Bronchial epithelial cell (primary cell): ENCODE measurements around the gene MBP. TPM values are rescaled to one million over a fixed set of nuclear protein-coding genes. Genes with fewer than 3 reads are reported as not detected.

Experiments
- DNase-seq: peaks from one replicate; pipeline ENCODE4 v3.0.0-alpha.2; 2010; ENCODE audit warnings: low read depth
- FAIRE-seq: peaks from 2 replicates; lab custom pipeline; 2011; peaks lifted over from hg19 to GRCh38; lab: Jason Lieb, UNC
- H3K27me3 ChIP-seq: 2 replicates; pipeline ENCODE4 v1.5.1; 2011; ENCODE audit warnings: low read length; ENCODE audit not compliant: control insufficient read depth, insufficient read depth
- H3K36me3 ChIP-seq: 2 replicates; pipeline ENCODE4 v1.5.1; 2011; ENCODE audit warnings: low read length; ENCODE audit not compliant: control insufficient read depth, insufficient read depth
- H3K4me3 ChIP-seq: 2 replicates; pipeline ENCODE4 v1.5.1; 2011; ENCODE audit warnings: mild to moderate bottlenecking, low read depth, low read length, control low read depth
- CTCF ChIP-seq: IDR thresholded peaks from 2 replicates; pipeline ENCODE4 v1.5.1; 2011; ENCODE audit warnings: mild to moderate bottlenecking, moderate library complexity, low read length, control low read depth, inconsistent platforms; ENCODE audit not compliant: insufficient read depth, severe bottlenecking
- total RNA-seq: library from RNA; depleted of rRNA; stranded (reverse); fragments of >200 nt; gene quantifications from 2 replicates; pipeline ENCODE4 v1.2.1, GENCODE V29; 2014

Gene MBP
- total RNA-seq, 1 donor from 2014 or later: 26.6 TPM

- no peak for DNase-seq
- peak overlapping the region; percentile 83 for H3K4me3 ChIP-seq
- FAIRE-seq: no peak
- no peak for TF ChIP-seq CTCF
- no peaks in the 10 kb centered on the region for H3K36me3 ChIP-seq
- H3K27me3 ChIP-seq: no peaks in the 10 kb centered on the region
Measured at GRCh38 chr18:77131652-77132368, 773 bp downstream of the MBP start.

- DNase-seq (no peak), FAIRE-seq (no peak)
- H3K36me3 ChIP-seq: no peaks in the 10 kb centered on the region
- no peak for TF ChIP-seq CTCF
- H3K4me3 ChIP-seq: peak overlapping the region; percentile 83
- no peaks in the 10 kb centered on the region for H3K27me3 ChIP-seq
Measured at GRCh38 chr18:77131100-77131651, 1.4 kb downstream of the MBP start.

GRCh38 chr18:77130229-77131099, 2.1 kb downstream of the MBP start:
- Histone ChIP-seq H3K27me3 (no peaks in the 10 kb centered on the region), H3K4me3 (peak overlapping the region; percentile 83), H3K36me3 (no peaks in the 10 kb centered on the region)
- DNase-seq (no peak), FAIRE-seq (no peak)
- TF ChIP-seq CTCF: no peak

- Histone ChIP-seq H3K36me3 (no peaks in the 10 kb centered on the region), H3K27me3 (no peaks in the 10 kb centered on the region), H3K4me3 (no peak overlapping the region)
- DNase-seq: peak; percentile 83
- no peak for TF ChIP-seq CTCF
- peak; percentile 50 for FAIRE-seq
Measured at GRCh38 chr18:77129150-77129551, 3.4 kb downstream of the MBP start.

GRCh38 chr18:77127769-77128671, 4.6 kb downstream of the MBP start:
- Histone ChIP-seq H3K4me3 (no peak overlapping the region), H3K36me3 (no peaks in the 10 kb centered on the region), H3K27me3 (no peaks in the 10 kb centered on the region)
- FAIRE-seq (no peak), DNase-seq (peak; percentile 100)
- TF ChIP-seq CTCF: no peak
